ENCODE data around the gene RNU5B-1.
"Not testable (repeated sequence)": the region's sequence is repeated elsewhere in the genome, so short reads cannot be mapped to it uniquely, and the experiment has no call there.

The RNU5B-1 gene

DNA sequence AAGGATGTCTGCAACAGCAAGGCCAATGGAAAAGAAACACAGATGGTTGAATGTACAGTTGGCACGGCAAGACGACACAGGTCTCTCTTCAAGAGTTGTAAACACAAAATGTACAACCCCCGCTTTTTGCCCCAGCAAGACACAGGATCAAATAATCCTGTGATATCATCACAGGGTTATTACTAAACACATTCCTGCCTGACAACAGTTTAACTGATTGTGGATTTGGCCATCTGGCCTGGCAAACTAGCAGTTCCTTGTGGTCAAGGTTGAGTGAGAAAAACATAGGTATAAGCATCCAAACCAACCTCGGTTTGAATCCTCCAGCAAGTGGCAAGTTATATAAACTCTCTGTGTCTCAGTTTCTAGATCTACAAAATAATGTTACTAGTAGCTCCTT is 41.2 kb upstream of the RNU5B-1 start:
- DNase-seq (ENCODE audit: low read depth) = no peak
- TF ChIP-seq CTCF (IDR thresholded peaks at IDR 0.05; ENCODE audit: low read depth, low read length, missing control alignments) = no peak
- no peak overlapping the region for H3K4me3 ChIP-seq (ENCODE audit: low read depth, low read length)

DNA sequence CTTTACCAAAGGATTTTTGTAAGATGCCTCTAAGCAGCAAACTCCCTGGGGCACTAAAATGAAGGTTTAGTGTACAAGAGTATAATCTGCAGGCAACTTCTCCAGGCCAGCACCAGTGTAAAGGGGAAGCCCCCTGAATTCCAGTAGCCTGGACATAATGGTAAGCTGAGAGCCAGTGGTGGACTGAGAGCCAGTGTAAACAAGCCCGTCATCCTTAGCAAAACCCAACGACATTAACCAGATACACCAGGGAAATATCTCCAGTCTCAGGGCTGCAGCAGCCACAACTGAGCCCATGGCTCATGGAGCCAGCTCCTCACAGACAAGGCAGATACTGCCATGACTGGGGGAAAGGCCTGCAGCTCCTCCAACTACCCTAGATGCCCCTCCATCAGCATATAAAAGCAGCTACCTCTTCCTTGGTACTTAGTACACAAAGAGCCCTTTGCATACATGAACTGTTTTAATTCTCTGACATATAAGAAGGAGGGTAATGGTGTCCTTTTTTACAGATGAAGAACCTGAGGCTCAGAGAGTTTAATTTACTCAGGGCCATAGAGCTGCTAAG is 39.5 kb upstream of the RNU5B-1 start:
- TF ChIP-seq CTCF (IDR thresholded peaks at IDR 0.05; ENCODE audit: low read depth, low read length, missing control alignments) = no peak
- H3K4me3 ChIP-seq (ENCODE audit: low read depth, low read length) = no peak overlapping the region
- no peak for DNase-seq (ENCODE audit: low read depth)

GRCh38 chr15:65266469-65266868 is 38.0 kb upstream of the RNU5B-1 start:
- no peak for DNase-seq (ENCODE audit: low read depth)
- H3K4me3 ChIP-seq (ENCODE audit: low read depth, low read length) = no peak overlapping the region
- TF ChIP-seq CTCF (IDR thresholded peaks at IDR 0.05; ENCODE audit: low read depth, low read length, missing control alignments) = no peak

DNA sequence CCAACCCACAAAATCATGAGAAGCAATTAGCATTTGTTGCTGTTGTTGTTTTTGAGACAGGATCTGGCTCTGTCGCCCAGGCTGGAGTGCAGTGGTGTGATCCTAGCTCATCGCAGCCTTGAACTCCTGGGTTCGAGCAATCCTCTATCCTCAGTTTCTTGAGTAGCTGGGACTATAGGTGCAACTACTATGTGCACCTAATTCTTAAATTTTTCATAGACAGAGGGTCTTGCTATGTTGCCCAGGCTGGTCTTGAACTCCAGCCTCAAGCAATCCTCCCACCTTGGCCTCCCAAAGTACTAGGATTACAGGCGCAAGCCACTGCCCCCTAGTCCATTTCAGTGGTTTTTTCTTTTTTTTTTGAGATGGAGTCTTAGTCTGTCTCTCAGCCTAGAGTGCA is 36.1 kb upstream of the RNU5B-1 start:
- no peak for TF ChIP-seq CTCF (IDR thresholded peaks at IDR 0.05; ENCODE audit: low read depth, low read length, missing control alignments)
- no peak overlapping the region for H3K4me3 ChIP-seq (ENCODE audit: low read depth, low read length)
- DNase-seq (ENCODE audit: low read depth) = no peak

GRCh38 chr15:65270811-65271545 is 33.5 kb upstream of the RNU5B-1 start:
- TF ChIP-seq CTCF (IDR thresholded peaks at IDR 0.05; ENCODE audit: low read depth, low read length, missing control alignments) = peak; percentile 62
- H3K4me3 ChIP-seq (ENCODE audit: low read depth, low read length); DNase-seq (ENCODE audit: low read depth): not testable (repeated sequence)

GRCh38 chr15:65275104-65275727 is 29.3 kb upstream of the RNU5B-1 start:
- TF ChIP-seq CTCF (IDR thresholded peaks at IDR 0.05; ENCODE audit: low read depth, low read length, missing control alignments) = no peak
- no peak for DNase-seq (ENCODE audit: low read depth)
- no peak overlapping the region for H3K4me3 ChIP-seq (ENCODE audit: low read depth, low read length)

Data from GM12864 (cell line).